K562 (cell line): ENCODE results near the gene PAH. TPM values are rescaled to one million over a fixed set of nuclear protein-coding genes. Genes with fewer than 3 reads are reported as not detected.

ENCODE experiments used
- ATAC-seq: fragments of 200-7000 bp; cut with Tn5 transposase; 3 replicates; pipeline ENCODE4 v1.9.1; 2020; ENCODE audit warnings: moderate library complexity
- BruUV-seq: library from RNA; stranded (reverse); fragments of 400-500 nt; replicated peaks from 2 replicates; lab custom pipeline; 2021; lab: Mats Ljungman, UMichigan
- CTCF ChIA-PET: fragments of 300-600 bp; formaldehyde crosslinking; extraction: SDS; loops from one replicate; lab custom pipeline; 2021; ENCODE audit warnings: low intra/inter-chr PET ratio; lab: Yijun Ruan, JAX
- POLR2A ChIA-PET: fragments of 300-600, 350-650 bp; sonication (Branson Sonifier 250); formaldehyde crosslinking; extraction: SDS; loops from one replicate; lab custom pipeline; 2021; ENCODE audit warnings: antibody characterized with exemption, inconsistent platforms; lab: Yijun Ruan, JAX
- DNase-seq, 4 experiments: peaks; one replicate each; pipeline versions ENCODE4 v3.0.0 to v3.0.0-alpha.2; 2011 to 2018; ENCODE audit warnings: low spot score in 3 of 4, mixed read lengths in 3 of 4; ENCODE audit errors: extremely low read depth in 1 of 4
- FAIRE-seq: peaks from 2 replicates; lab custom pipeline; 2011; peaks lifted over from hg19 to GRCh38; lab: Jason Lieb, UNC
- H2AFZ ChIP-seq: 2 replicates; pipeline ENCODE4 v1.6.0; 2011; ENCODE audit warnings: low read depth, low read length, control low read depth, inconsistent platforms
- H3K27ac ChIP-seq: fragments of 200-600 bp; 3 replicates; pipeline ENCODE4 v1.8.0; 2011; ENCODE audit warnings: low read depth, mild to moderate bottlenecking, control low read depth, inconsistent platforms, low read length, moderate library complexity, mixed read lengths; ENCODE audit errors: extremely low read depth
- H3K27me3 ChIP-seq, 2 experiments: fragments of 300-600 bp in 1 of 2; 2 replicates in 1 of 2; 3 replicates in 1 of 2; pipeline versions ENCODE4 v1.6.0 to v1.8.0; 2011; ENCODE audit warnings: inconsistent platforms in 2 of 2, low read length in 2 of 2, mild to moderate bottlenecking in 1 of 2, mixed read lengths in 1 of 2, moderate library complexity in 1 of 2; ENCODE audit not compliant: control insufficient read depth in 2 of 2, insufficient read depth in 2 of 2
- H3K36me3 ChIP-seq: fragments of 300-600 bp; 3 replicates; pipeline ENCODE4 v1.8.0; 2011; ENCODE audit warnings: mild to moderate bottlenecking, low read length, inconsistent platforms; ENCODE audit not compliant: control insufficient read depth, insufficient read depth
- H3K4me1 ChIP-seq, 2 experiments: fragments of 200-600 bp in 1 of 2; replicated peaks in 1 of 2; 2 replicates in 1 of 2; 3 replicates in 1 of 2; pipeline versions ENCODE4 v1.5.1 to v1.8.0; 2011; ENCODE audit warnings: inconsistent platforms in 2 of 2, low read length in 2 of 2, mild to moderate bottlenecking in 1 of 2, mixed read lengths in 1 of 2, moderate library complexity in 1 of 2; ENCODE audit not compliant: control insufficient read depth in 2 of 2, insufficient read depth in 2 of 2
- H3K4me2 ChIP-seq: 2 replicates; pipeline ENCODE4 v1.6.1; 2011; ENCODE audit warnings: low read length, control low read depth, inconsistent platforms, mixed read lengths; ENCODE audit not compliant: insufficient read depth
- H3K4me3 ChIP-seq: fragments of 200-600 bp; sonication (generic), shearing (Covaris generic); 2 replicates; pipeline ENCODE4 v1.5.1; 2016; ENCODE audit warnings: control low read depth, inconsistent platforms
- H3K79me2 ChIP-seq: fragments of 200-600 bp; 3 replicates; pipeline ENCODE4 v1.8.0; 2011; ENCODE audit warnings: low read length, inconsistent platforms; ENCODE audit not compliant: control insufficient read depth, insufficient read depth
- H3K9ac ChIP-seq, 2 experiments: 2 replicates each; pipeline versions ENCODE4 v1.6.0 to v1.6.1; 2011; ENCODE audit warnings: low read depth in 2 of 2, low read length in 2 of 2, control low read depth in 1 of 2, inconsistent platforms in 1 of 2, mild to moderate bottlenecking in 1 of 2, mixed read lengths in 1 of 2; ENCODE audit not compliant: insufficient read depth in 1 of 2
- H3K9me1 ChIP-seq: one replicate; pipeline ENCODE4 v1.6.0; 2011; ENCODE audit warnings: inconsistent platforms, mild to moderate bottlenecking, low read length, moderate library complexity; ENCODE audit not compliant: control insufficient read depth, insufficient read depth
- H3K9me3 ChIP-seq: replicated peaks from 2 replicates; pipeline ENCODE4 v1.5.1; 2011; ENCODE audit warnings: low read depth, low read length, inconsistent platforms; ENCODE audit not compliant: control insufficient read depth, insufficient read depth
- H4K20me1 ChIP-seq: replicated peaks from 2 replicates; pipeline ENCODE4 v1.6.1; 2011; ENCODE audit warnings: low read length, inconsistent platforms, mixed read lengths; ENCODE audit not compliant: control insufficient read depth, insufficient read depth
- DDX20 ChIP-seq: fragments of 450-650 bp; IDR thresholded peaks from 2 replicates; pipeline ENCODE4 v1.6.1; 2016; ENCODE audit warnings: missing genetic modification characterization, low read depth, mild to moderate bottlenecking, missing compliant biosample characterization, moderate library complexity
- MAZ ChIP-seq, 2 experiments: fragments of 450-650 bp in 1 of 2; sonication (generic) in 1 of 2; formaldehyde crosslinking; IDR thresholded peaks in 1 of 2; conservative IDR thresholded peaks in 1 of 2; 2 replicates each; pipeline versions ENCODE4 v1.4.0 to v1.5.0; 2020; ENCODE audit warnings: mild to moderate bottlenecking in 1 of 2, missing genetic modification reagents in 1 of 2
- PKNOX1 ChIP-seq: fragments of 450-650 bp; IDR thresholded peaks from 2 replicates; pipeline ENCODE4 v1.6.1; 2016
- ZBTB49 ChIP-seq: sonication (generic); formaldehyde crosslinking; IDR thresholded peaks from 2 replicates; pipeline ENCODE4 v1.8.0; 2022; ENCODE audit warnings: missing genetic modification reagents, mild to moderate bottlenecking, borderline replicate concordance
- ZNF143 ChIP-seq: sonication (generic); formaldehyde crosslinking; IDR thresholded peaks from 2 replicates; pipeline ENCODE4 v1.9.0; 2022; ENCODE audit warnings: mild to moderate bottlenecking, missing genetic modification reagents
- ZNF347 ChIP-seq: fragments of 450-650 bp; formaldehyde crosslinking; IDR thresholded peaks from 2 replicates; pipeline ENCODE4 v1.4.0; 2020; ENCODE audit warnings: low read depth, mild to moderate bottlenecking, moderate library complexity
- ZNF79 ChIP-seq: fragments of 250-450 bp; sonication (Bioruptor Pico); IDR thresholded peaks from 2 replicates; pipeline ENCODE4 v1.4.0; 2020; ENCODE audit warnings: low read depth, mild to moderate bottlenecking, moderate library complexity
- WGBS: fragments of 100-300 bp; shearing (Covaris generic); methylation state at CpG from one replicate; pipeline ENCODE4 v1.1.6; 2016; ENCODE audit warnings: low coverage, mixed read lengths; ENCODE audit not compliant: insufficient coverage; ENCODE audit errors: missing lambda C conversion rate; 5-methylcytosine and 5-hydroxymethylcytosine counted together
- in situ Hi-C: fragments of 300-500 bp; cut with MboI; formaldehyde crosslinking; loops from 4 replicates; pipeline ENCODE4 v1.15.0; 2018; ENCODE audit warnings: inconsistent platforms, mixed read lengths
- intact Hi-C: fragments of 100-400 bp; cut with micrococcal nuclease; formaldehyde crosslinking; loops from 2 replicates; pipeline ENCODE4 v1.14.2; 2022
- polyA plus RNA-seq, 8 experiments: library from polyadenylated mRNA; depleted of rRNA in 4 of 8; stranded (reverse) in 5 of 8; unstranded in 3 of 8; fragments of >200 nt; fragmentation: Nextera tagmentation in 2 of 8; fragmentation: Illumina TruSeq in 1 of 8; extraction: Ambion mirVana in 2 of 8; extraction: Trizol in 1 of 8; gene quantifications; 2 replicates each; pipeline versions ENCODE4 v1.2.1 to v1.2.3, GENCODE V29; 2011 to 2014; ENCODE audit warnings: inconsistent platforms in 1 of 8, missing spikeins in 1 of 8
- total RNA-seq, 7 experiments: library from RNA; depleted of rRNA in 6 of 7; stranded (reverse); fragments of >200 nt in 6 of 7; fragmentation: Illumina TruSeq in 2 of 7; extraction: Trizol in 2 of 7; gene quantifications; 2 replicates each; pipeline versions ENCODE4 v1.2.1 to v1.2.3, GENCODE V29; 2011 to 2021; ENCODE audit warnings: low replicate concordance in 1 of 7

PAH gene
- total and polyA plus RNA-seq, 9 of the 15 experiments (the other 6 are each of a cell fraction or from before 2014, with no cell fraction given), result 0.13 to 0.75 (median 0.69) TPM; not detected in 6

- in situ Hi-C loops, result no loop called here
- 0% methylated on average over 14 of the region's 14 CpGs for WGBS
- no peaks in the 10 kb centered on the region for H4K20me1 ChIP-seq
- no peak overlapping the region for H3K9ac ChIP-seq
- POLR2A ChIA-PET, result no interaction called here
- CTCF ChIA-PET, result no interaction called here
- ATAC-seq (no peak), DNase-seq (no peak), FAIRE-seq (no peak)
- H3K4me1 ChIP-seq, result peaks cover 0 to 7% of the 10 kb centered on the region in 2 experiments; a peak in 1 of 5 replicates
- no peak overlapping the region for H3K4me2 ChIP-seq
- no peaks in the 10 kb centered on the region for H3K9me1 ChIP-seq
- no peak overlapping the region for H3K27ac ChIP-seq
- peaks cover 2 to 29% of the 10 kb centered on the region in 2 experiments; a peak in 4 of 5 replicates for H3K27me3 ChIP-seq
- H3K4me3 ChIP-seq, result no peak overlapping the region
- H3K9me3 ChIP-seq, result no peaks in the 10 kb centered on the region
- intact Hi-C loops, result no loop called here
- H3K36me3 ChIP-seq, result no peaks in the 10 kb centered on the region
- BruUV-seq, result no TSS peak
- H2AFZ ChIP-seq, result no peak overlapping the region
- no peaks in the 10 kb centered on the region for H3K79me2 ChIP-seq
- TF ChIP-seq ZNF143 (CRISPR knock-in tag) (no peak), PKNOX1 (no peak)
- TF ChIP-seq, all 486 proteins: peak for 0
Observed at GRCh38 chr12:102959391-102959790, 42.3 kb upstream of the PAH start.

GRCh38 chr12:102958830-102959176 is 41.8 kb upstream of the PAH start:
- no peaks in the 10 kb centered on the region for H3K79me2 ChIP-seq
- BruUV-seq, result no TSS peak
- TF ChIP-seq DDX20 (tag), result no peak
- TF ChIP-seq ZBTB49, result no peak
- no peak for TF ChIP-seq MAZ (CRISPR knock-in tag; conservative IDR thresholded peaks at IDR 0.05 in 1 of 2, IDR thresholded peaks at IDR 0.05 in 1 of 2)
- no peak for TF ChIP-seq ZNF79
- no peak for TF ChIP-seq ZNF347 (CRISPR knock-in tag)
- no peaks in the 10 kb centered on the region for H3K36me3 ChIP-seq
- no peak overlapping the region for H3K9ac ChIP-seq
- FAIRE-seq (no peak), DNase-seq (no peak), ATAC-seq (no peak)
- ChIA-PET POLR2A (no interaction called here), CTCF (no interaction called here)
- no peak overlapping the region for H2AFZ ChIP-seq
- in situ Hi-C loops (no loop called here), intact Hi-C loops (no loop called here)
- H3K9me1 ChIP-seq, result no peaks in the 10 kb centered on the region
- WGBS, result 0% methylated on average over 14 of the region's 15 CpGs
- no peak overlapping the region for H3K27ac ChIP-seq
- H3K4me1 ChIP-seq, result peaks cover 0 to 7% of the 10 kb centered on the region in 2 experiments; a peak in 1 of 5 replicates
- H3K4me2 ChIP-seq, result no peak overlapping the region
- H3K4me3 ChIP-seq, result no peak overlapping the region
- no peaks in the 10 kb centered on the region for H4K20me1 ChIP-seq
- peaks cover 2 to 29% of the 10 kb centered on the region in 2 experiments; a peak in 4 of 5 replicates for H3K27me3 ChIP-seq
- H3K9me3 ChIP-seq, result no peaks in the 10 kb centered on the region
